ENCODE measurements around the gene PEX3.
A peak's percentile ranks its signal among the peaks of the same experiment; 100 is the strongest.
"Not testable (repeated sequence)": the region's sequence is repeated elsewhere in the genome, so short reads cannot be mapped to it uniquely, and the experiment has no call there.

The PEX3 gene

GRCh38 chr6:143507358-143508145, 56.9 kb downstream of the PEX3 start:
- no peak for DNase-seq

DNA sequence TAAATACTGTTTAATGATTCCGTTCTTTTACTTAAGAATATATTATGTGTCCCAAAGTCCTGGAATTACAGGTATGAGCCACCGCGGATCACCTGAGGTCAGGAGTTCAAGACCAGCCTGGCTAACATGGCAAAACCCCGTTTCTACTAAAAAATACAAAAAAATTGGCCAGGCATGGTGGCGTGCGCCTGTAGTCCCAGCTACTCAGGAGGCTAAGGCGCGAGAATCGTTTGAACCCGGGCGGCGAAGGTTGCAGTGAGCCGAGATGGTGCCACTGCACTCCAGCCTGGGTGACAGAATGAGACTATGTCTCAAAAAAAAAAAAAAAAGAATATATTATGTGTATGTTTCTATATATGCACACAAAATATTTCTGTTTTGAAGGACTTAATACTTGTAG, 59.7 kb downstream of the PEX3 start:
- not testable (repeated sequence) for DNase-seq

DNA sequence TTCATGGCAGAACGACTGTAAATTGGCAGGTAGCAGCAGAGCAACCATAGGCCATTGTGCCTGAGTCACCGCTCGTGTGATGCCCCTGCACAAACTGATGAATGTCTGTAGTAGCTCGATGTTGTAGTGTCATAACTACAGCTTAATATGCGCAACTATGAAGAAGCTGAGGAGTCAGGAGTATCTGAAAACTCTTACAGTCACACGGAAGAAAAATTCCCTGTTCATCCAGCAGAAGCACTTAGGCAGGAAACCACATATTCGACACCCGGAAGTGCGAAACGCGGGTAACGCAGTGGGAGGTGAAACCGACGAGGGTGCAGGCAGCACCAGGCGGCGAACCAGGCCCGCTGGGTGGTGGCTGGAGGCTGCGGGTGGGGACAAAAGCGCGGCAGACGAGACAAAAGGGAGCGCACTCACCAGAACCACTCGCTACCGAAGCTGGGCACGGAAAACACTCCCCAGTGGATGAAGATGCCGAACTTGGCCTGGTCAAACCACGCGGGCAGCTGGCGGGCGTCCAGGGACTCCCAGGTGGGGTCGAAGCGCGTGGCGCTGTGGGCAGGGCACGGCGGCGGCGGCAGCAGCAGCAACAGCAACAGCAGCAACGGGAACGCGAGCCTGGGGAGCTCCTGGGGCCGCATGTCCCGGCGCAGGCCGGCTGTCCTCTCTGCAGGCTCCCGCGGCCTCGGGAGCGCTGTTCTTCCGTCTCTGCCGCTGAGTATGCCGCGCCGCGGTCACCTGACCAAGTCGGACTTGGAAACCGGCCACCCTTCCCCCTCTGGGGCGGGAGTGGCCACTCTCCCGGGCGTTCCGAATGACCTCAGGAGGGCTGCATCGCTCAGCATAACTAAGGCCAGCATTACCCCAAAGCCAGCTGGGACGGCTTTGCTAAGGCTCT, 60.6 kb downstream of the PEX3 start, which contains the start of gene FUCA2:
Gene FUCA2 (minus strand): TSS at position 730 of the 901 bp plus-strand sequence. CDS start 86 bp downstream, at position 644.
- DNase-seq, result peak in 1 of 2 experiments; percentile 24

DNA sequence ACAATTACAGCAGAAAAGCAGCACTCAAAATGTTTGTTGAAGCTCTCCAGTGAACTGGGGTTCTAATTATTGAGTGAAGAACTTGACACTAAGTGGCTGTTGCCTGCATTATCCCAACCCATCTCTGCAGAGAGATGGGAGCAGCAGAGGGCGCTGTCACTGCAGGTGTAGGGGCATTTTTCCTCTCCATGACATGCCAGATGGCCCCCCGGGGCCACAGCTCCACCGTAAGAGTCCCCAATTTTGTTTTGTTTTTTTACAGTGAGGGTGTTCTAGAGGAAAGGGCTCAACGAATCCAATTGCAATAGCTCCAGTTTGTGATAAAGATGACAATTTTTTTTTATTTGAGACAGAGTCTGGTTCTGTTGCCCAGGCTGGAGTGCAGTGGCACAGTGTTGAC, 62.8 kb downstream of the PEX3 start:
- no peak for DNase-seq

- no peak for DNase-seq
Measured at GRCh38 chr6:143515061-143515760, 64.6 kb downstream of the PEX3 start.

DNA sequence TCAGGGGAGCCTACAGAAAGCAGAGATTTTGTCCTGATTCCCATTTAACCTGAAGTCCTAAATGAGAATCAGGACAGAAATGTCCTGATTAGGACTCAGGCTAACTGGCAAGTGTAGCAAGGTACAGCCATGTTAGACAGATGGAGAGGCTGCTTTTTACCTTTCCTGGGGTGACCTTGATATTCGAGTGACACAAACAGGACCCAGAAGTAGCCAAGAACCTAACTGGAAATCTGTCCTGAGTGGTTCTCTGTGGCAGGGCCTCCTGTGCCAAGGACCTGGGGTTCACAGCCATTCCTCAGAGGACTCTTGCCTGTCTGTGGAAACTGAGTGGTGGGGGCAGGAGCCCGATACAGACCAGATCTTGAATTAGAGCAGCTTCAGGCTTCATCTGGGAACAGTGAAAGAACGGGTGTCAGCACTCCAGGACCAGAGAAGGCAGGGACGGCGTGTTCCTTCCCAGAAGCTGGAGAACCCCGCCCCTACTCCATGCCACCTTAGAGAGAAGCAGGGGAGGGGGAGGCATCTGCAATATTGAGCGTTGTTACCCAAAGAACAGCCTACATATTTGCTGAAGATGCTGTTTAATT, 65.3 kb downstream of the PEX3 start:
- no peak for DNase-seq

- DNase-seq, result no peak
Measured at GRCh38 chr6:143516690-143517446, 66.3 kb downstream of the PEX3 start.

DNA sequence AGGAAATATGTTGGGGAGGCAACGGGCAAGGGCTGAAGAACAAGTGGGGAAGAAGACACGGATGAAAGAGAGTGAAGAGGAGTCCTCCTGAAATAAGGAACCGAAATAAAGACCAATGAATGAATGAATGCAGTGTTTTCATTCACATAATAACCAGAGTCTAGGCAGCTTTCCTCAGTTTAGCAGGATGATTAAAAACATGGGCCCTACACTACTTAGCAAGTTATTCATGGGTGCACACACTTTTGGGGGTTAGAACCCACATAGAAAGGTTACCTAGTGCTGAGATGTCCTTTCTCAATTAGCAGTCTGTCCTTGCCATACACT, 66.8 kb downstream of the PEX3 start:
- DNase-seq, result no peak

DNA sequence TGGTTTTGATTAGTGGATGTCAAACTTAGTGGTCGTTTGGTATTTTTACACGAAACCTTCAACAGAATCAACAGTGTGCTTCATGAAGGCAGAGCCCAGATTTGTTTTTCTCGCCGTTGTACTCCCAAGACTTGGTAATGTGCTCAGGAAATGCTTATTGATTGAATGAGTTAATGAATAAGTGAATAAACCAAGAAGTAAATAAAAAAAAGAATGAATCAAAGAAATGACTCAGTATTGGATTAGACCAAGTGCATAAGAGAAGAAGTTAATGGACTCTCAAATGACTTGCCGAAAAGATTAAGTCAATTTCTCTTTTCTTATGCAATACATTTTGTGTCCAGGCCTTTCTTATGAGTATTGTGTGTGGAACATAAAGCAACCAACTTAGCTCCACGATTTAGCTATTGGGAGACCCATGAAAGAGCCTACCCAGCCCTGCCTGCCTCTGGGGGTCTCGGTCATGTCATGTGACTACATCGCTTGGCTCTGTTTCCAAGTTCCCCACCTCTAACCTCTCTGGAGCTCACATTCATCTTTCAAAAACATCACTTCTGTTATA, 71.5 kb downstream of the PEX3 start:
- no peak for DNase-seq

DNA sequence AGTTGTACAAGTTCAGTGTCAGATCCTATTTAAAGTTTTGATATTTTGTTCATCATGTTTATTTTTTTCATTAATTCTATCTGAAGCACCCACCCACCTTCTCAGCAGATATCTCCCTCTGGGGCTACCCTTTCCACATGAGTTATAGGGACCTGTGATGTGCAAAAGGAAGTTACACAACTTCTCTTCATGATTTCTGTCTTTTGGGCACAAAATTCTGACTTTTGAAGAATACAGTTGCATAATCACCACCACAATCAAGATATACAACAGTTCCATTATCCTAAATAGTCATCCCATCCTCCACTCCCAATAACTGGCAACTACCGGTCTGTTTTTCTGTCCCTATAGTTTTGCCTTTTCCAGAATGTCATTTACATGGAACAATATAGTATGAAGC, 74.8 kb downstream of the PEX3 start:
- no peak for DNase-seq

- DNase-seq, result no peak
Measured at GRCh38 chr6:143527677-143528076, 77.1 kb downstream of the PEX3 start.

- DNase-seq, result no peak
Measured at GRCh38 chr6:143528164-143528811, 77.7 kb downstream of the PEX3 start.

DNA sequence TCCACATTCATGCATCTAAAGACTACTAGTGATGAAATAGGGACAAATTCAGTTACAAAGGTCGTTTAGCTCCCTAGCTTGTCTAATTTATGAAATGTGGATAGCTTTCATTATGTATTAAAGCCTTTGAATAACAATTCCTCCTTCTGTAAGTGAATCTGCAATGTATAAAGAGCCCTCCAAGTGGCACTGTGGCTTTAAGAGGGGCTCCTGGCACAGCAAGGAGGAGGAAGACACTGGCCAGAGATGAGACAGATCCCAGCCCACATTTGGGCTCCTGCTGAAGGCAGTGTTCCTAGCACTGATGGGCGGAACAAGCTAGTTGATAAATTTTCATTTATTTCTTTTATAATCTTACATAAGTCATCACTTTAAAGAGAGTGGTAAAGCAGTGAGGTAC, 78.5 kb downstream of the PEX3 start:
- DNase-seq, result no peak

DNA sequence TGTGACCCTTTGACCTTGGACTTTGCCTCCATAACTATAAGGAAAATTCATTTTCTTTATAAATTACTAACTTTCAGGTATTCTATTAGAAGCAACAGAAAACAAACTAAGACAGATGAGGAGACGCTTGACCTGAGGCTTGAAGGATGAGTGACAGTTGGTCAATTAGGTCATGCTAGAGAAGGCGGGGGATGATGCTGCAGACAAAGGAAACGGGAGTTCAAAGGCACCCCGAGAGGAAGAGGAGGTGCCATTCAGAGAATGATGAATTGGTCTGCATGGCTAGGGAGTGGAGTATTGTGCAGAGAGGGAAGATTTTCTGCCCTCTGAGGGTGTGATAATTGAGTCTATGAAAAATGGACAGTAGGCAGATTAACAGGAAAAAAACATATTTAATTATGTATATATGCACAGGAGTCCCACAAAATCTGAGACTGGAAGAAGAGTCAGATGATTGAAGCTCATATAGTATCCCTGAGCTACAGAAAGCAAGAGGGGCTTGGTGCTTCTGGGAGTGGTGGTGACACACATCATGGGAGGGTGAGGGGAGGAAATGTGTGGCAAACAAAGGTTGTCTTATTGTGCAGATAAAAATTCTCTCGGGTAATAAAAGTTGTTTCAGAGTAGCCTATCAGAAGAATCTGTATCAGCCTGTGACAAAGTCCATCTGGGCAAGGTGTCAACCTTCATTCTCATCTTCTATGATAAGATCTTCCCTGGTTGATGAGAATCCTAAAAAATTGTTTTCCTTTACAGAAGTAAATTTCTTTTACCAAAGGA, 81.3 kb downstream of the PEX3 start:
- no peak for DNase-seq

- DNase-seq, result no peak
Measured at GRCh38 chr6:143535189-143535614, 84.6 kb downstream of the PEX3 start.

GRCh38 chr6:143536461-143536865, 85.9 kb downstream of the PEX3 start:
- no peak for DNase-seq

DNA sequence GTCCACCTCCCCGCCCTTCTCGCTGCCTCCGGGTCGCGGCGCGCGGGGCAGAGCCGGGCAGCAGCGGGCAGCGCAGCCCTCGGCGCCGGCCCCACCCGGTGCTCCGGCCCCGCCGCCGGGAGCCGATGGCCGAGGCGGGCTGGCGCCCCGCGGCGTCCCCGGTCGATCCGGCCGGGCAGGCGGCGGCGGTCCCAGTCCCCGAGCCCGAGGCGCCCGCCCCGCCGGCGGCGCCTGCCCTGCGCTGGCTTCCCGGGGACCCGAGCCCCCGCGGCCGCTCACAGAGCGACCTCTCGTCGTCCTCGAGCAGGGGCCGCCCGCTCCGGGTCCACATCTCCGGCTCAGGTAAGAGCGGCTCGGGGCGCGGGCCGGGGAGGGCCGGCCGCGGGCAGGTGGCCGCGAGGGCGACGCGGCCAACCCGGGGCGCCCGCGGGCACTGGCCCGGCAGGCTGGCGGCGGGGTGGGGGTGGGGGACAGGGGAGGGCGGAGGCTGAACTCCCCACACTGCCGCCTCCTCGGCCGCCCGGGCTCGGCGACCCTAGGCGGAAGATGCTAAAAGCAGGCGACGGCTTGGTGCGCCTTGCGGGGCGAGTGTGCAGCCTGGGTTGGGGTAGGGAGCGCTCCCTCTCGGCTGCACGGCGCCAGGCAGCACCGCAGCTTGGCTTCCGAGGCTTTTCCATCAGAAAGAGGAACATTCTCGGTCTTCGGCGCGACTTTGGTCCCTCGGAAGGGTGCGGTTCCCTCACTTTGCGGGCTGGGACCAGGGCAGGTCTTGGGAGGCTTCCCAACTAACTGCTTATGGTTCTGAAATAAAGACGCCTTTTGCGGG, 86.5 kb downstream of the PEX3 start:
- peak in 1 of 2 experiments; percentile 1 for DNase-seq

- no peak for DNase-seq
Measured at GRCh38 chr6:143538374-143538773, 87.8 kb downstream of the PEX3 start.

- no peak for DNase-seq
Measured at GRCh38 chr6:143539106-143539505, 88.5 kb downstream of the PEX3 start.

DNA sequence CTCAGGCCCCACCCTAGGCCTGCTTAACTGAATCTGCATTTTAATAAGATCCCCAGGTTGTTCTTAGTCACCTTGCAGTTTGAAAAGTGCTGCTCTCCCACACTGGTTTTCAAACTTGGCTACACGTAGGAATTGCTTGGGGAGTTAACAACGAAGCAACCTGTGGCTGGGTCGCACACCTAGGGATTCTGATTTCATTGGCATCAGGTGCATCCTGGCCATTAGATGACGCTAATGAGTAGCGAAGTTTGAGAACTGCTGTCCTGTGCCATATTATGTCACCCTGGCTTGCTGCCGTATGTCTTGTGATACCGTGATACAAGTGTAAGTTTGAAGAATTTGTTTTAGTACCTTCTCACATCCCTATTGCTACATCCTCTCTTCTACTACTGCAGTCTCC, 89.1 kb downstream of the PEX3 start:
- DNase-seq, result no peak

Measured in NCI-H1930 (cell line).